GM19043 (cell line): Measurements from ENCODE around the gene CA11.

Experiments
- ATAC-seq: cut with Tn5 transposase; IDR thresholded peaks from one replicate; pipeline ENCODE4 v1.9.1; 2021; ENCODE audit warnings: low read depth; ENCODE audit not compliant: unreplicated experiment

CA11 gene

DNA sequence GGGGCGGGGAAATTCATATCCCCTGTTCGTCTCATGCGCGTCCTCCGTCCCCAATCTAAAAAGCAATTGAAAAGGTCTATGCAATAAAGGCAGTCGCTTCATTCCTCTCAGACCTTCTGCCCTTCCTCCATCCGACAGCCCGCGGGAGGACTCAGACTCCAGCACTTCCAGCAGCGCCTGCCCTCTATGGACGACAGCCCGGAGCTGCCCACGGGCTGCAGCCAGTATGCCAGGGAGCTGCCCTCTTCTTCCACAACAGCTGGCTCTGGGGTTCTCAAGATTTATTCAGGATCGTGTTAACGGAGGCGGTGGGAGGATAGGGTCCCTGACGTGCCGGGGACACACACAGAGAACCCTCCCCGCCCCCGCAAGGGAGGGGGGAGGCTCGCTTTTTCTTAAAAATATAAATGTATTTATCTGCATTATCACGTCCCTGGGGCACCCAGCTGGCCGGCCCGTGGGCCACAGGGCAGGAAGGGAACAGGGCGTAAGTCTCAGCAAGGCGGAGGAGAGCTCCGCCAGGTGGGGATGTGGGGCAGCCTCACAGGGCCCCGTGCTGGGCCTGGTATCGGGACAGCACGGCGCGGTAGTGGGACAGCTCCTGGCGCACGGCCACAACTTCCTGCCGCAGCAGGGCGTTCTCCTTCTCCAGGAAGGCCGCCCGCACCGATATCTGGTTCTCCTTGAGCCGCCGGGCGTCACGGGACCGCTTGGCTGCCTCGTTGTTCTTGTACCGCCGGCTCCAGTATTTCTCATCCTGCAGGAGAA lies 15.5 kb downstream of the CA11 start:
- ATAC-seq, result no peak

DNA sequence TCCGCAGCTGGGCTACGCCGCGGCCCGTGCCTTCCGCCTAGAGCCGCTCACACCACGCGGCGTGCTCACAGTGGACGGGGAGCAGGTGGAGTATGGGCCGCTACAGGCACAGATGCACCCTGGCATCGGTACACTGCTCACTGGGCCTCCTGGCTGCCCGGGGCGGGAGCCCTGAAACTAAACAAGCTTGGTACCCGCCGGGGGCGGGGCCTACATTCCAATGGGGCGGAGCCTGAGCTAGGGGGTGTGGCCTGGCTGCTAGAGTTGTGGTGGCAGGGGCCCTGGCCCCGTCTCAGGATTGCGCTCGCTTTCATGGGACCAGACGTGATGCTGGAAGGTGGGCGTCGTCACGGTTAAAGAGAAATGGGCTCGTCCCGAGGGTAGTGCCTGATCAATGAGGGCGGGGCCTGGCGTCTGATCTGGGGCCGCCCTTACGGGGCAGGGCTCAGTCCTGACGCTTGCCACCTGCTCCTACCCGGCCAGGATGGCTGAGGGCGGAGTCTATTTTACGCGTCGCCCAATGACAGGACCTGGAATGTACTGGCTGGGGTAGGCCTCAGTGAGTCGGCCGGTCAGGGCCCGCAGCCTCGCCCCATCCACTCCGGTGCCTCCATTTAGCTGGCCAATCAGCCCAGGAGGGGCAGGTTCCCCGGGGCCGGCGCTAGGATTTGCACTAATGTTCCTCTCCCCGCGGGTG lies 16.2 kb downstream of the CA11 start:
- ATAC-seq, result no peak

DNA sequence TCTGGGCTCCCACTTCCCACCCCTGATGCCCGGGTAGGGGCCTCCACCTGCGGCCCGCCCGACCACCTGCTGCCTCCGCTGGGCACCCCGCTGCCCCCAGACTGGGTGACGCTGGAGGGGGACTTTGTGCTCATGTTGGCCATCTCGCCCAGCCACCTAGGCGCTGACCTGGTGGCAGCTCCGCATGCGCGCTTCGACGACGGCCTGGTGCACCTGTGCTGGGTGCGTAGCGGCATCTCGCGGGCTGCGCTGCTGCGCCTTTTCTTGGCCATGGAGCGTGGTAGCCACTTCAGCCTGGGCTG lies 16.7 kb downstream of the CA11 start:
- no peak for ATAC-seq

GRCh38 chr19:48628486-48629296 lies 17.3 kb downstream of the CA11 start:
- no peak for ATAC-seq

DNA sequence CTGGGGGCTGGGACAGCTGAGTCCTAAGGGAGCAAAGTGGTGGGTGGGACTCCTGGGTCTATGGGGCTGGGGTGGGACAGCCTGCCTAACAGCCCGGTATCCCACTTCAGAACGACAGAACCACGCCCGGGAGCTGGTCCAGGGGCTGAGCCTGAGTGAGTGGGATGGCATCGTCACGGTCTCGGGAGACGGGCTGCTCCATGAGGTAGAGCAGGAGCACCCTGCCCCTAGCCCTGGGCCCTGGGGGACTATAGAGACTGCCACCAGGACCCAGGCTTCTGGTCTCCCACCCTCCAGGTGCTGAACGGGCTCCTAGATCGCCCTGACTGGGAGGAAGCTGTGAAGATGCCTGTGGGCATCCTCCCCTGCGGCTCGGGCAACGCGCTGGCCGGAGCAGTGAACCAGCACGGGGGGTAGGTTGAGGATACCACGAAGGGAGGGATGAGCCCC lies 18.1 kb downstream of the CA11 start:
- no peak for ATAC-seq

GRCh38 chr19:48627201-48627864 lies 18.7 kb downstream of the CA11 start:
- ATAC-seq, result no peak

GRCh38 chr19:48625891-48626327 lies 20.1 kb downstream of the CA11 start:
- no peak for ATAC-seq

- ATAC-seq, result no peak
Observed at GRCh38 chr19:48624791-48625723, 20.9 kb downstream of the CA11 start.

DNA sequence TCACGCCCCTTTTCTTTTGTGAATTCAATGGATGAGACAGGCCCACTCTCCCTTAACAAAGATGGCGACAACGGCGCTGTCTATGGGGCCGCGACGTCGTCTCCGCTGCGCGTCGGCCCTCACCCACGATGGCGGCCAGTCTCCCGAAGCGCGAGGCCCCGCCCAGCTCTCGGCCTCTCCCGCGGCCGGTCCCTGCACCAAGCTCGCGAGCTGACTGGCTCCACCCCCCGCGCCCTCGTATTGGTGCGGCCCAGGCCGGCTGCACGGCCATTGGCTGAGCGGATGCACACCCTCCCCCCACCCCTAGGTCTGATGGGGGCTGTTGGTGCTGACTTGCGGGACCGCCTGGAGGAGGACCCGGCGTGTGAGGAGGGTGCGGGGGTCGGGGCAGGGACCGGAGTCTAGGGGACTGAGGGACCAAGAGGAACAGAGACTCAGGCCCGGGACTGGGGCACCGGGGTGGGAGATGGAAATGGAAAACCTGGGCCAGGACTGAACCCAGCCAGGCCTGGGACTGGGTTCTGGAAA lies 21.9 kb downstream of the CA11 start:
- ATAC-seq, result peak; percentile 56

DNA sequence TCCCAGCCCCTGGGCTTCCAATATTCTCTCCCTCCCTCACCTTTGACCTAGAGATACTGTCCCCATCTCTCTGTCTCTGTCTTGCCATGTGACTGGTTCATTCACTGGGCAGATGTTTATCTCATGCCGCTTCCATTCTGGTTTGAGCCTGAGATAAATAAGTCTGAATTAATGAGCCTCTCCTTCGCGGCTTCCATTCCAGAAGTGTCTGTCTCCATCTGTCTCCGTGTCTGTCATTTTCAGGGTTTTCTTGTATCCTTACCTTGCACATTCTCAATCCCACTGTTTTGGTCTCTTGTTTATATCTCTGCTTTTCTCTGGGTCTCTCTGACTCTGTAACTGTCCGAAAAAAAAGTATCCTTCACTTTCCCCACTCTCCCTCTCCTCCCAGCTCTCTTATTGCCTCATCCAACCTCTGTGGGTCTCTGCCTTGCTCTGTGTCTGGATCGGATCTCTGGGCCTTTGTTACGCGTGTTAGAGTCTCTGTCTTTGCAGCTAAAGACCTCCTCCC lies 22.4 kb downstream of the CA11 start:
- ATAC-seq, result no peak

- ATAC-seq, result no peak
Observed at GRCh38 chr19:48619692-48620585, 26.0 kb downstream of the CA11 start.

GRCh38 chr19:48618916-48619691 lies 26.9 kb downstream of the CA11 start, which contains the start of the genes RPL18 and SPHK2:
TSS of gene RPL18 (minus strand) at chr19:48619178. CDS start at chr19:48619143, 35 bp downstream.
TSS of gene SPHK2 (plus strand) at chr19:48619506. CDS start at chr19:48620515, 1,009 bp downstream.
- peak; percentile 76 for ATAC-seq

GRCh38 chr19:48618278-48618915 lies 27.6 kb downstream of the CA11 start:
- ATAC-seq, result no peak

- no peak for ATAC-seq
Observed at GRCh38 chr19:48617146-48617937, 28.6 kb downstream of the CA11 start.

GRCh38 chr19:48616491-48617056 lies 29.4 kb downstream of the CA11 start:
- no peak for ATAC-seq

DNA sequence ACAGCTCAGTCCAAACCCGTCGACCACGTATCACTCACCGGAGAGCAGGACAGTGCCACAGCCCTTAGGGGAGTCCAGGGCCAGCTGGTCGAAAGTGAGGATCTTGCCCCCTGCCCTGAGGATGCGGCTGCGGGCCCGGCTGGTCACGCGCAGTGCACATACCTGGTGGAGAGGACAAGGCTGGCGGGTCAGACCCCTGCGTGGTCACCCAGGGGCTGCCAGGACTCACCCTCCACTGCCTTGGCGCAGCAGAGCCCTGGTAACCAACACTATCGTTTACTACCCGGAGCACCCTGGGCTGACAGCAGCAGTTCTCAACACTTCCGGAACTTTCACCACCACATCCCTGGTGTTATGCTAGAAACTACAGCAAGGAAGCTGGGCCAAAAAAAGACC lies 29.9 kb downstream of the CA11 start:
- ATAC-seq, result no peak
